Osteocyte (in vitro differentiated cells): ENCODE results near the gene LGR6. TPM values are rescaled to one million over a fixed set of nuclear protein-coding genes. Genes with fewer than 3 reads are reported as not detected.

Experiments
- DNase-seq: peaks from one replicate; pipeline ENCODE4 v3.0.0; 2021; ENCODE audit warnings: mixed read lengths; ENCODE audit not compliant: unreplicated experiment; ENCODE audit errors: extremely low spot score
- H3K27ac Mint-ChIP-seq: one replicate; pipeline ENCODE4 v1.8.0; 2021; ENCODE audit warnings: mild to moderate bottlenecking, mixed read lengths; ENCODE audit not compliant: unreplicated experiment
- H3K27me3 Mint-ChIP-seq: one replicate; pipeline ENCODE4 v1.8.0; 2021; ENCODE audit warnings: mixed read lengths; ENCODE audit not compliant: unreplicated experiment
- H3K36me3 Mint-ChIP-seq: one replicate; pipeline ENCODE4 v1.8.0; 2021; ENCODE audit warnings: mixed read lengths; ENCODE audit not compliant: unreplicated experiment
- H3K4me1 Mint-ChIP-seq: one replicate; pipeline ENCODE4 v1.8.0; 2021; ENCODE audit warnings: mixed read lengths; ENCODE audit not compliant: unreplicated experiment
- H3K4me3 Mint-ChIP-seq: one replicate; pipeline ENCODE4 v1.8.0; 2021; ENCODE audit warnings: mild to moderate bottlenecking, moderate library complexity, mixed read lengths; ENCODE audit not compliant: unreplicated experiment
- H3K9me3 Mint-ChIP-seq: one replicate; pipeline ENCODE4 v1.8.0; 2021; ENCODE audit warnings: mixed read lengths; ENCODE audit not compliant: unreplicated experiment
- CTCF ChIP-seq: fragments of 200-600 bp; sonication (generic); IDR thresholded peaks from 2 replicates; pipeline ENCODE4 v1.5.0; 2021; ENCODE audit warnings: antibody characterized with exemption, mild to moderate bottlenecking, moderate library complexity
- total RNA-seq: library from RNA; stranded (reverse); gene quantifications from 2 replicates; pipeline ENCODE4 v1.2.1, GENCODE V29; 2021

Gene LGR6
- total RNA-seq, 1 donor from 2014 or later: 9.9 TPM

GRCh38 chr1:202159534-202160371 is 33.8 kb upstream of the LGR6 start:
- TF ChIP-seq CTCF: no peak
- no peak overlapping the region for H3K27ac Mint-ChIP-seq
- no peaks in the 10 kb centered on the region for H3K9me3 Mint-ChIP-seq
- DNase-seq: no peak
- H3K36me3 Mint-ChIP-seq: no peaks in the 10 kb centered on the region
- H3K27me3 Mint-ChIP-seq: peaks cover under 1% of the 10 kb centered on the region
- peaks cover 6% of the 10 kb centered on the region for H3K4me1 Mint-ChIP-seq
- no peak overlapping the region for H3K4me3 Mint-ChIP-seq

- Mint-ChIP-seq H3K4me1 (peaks cover 3% of the 10 kb centered on the region), H3K9me3 (no peaks in the 10 kb centered on the region), H3K27me3 (no peaks in the 10 kb centered on the region), H3K4me3 (no peak within 1 kb of the TSS), H3K36me3 (no peaks in the 10 kb centered on the region), H3K27ac (no peak within 1 kb of the TSS)
- no peak for TF ChIP-seq CTCF
- DNase-seq: no peak
Observed at GRCh38 chr1:202160377-202160940, 33.1 kb upstream of the LGR6 start, which contains the start of gene PTPN7. TSS of gene PTPN7 (minus strand) at chr1:202160602. CDS start at chr1:202159402, 1,200 bp downstream.

GRCh38 chr1:202161151-202162046 is 32.2 kb upstream of the LGR6 start:
- H3K4me1 Mint-ChIP-seq: peaks cover 3% of the 10 kb centered on the region
- no peak for DNase-seq
- TF ChIP-seq CTCF: no peak
- no peaks in the 10 kb centered on the region for H3K36me3 Mint-ChIP-seq
- no peak overlapping the region for H3K27ac Mint-ChIP-seq
- H3K27me3 Mint-ChIP-seq: no peaks in the 10 kb centered on the region
- no peaks in the 10 kb centered on the region for H3K9me3 Mint-ChIP-seq
- no peak overlapping the region for H3K4me3 Mint-ChIP-seq

- no peak for DNase-seq
- Mint-ChIP-seq H3K4me1 (peaks cover 2% of the 10 kb centered on the region), H3K36me3 (no peaks in the 10 kb centered on the region), H3K9me3 (no peaks in the 10 kb centered on the region), H3K27me3 (no peaks in the 10 kb centered on the region), H3K4me3 (no peak overlapping the region), H3K27ac (no peak overlapping the region)
- TF ChIP-seq CTCF: no peak
Observed at GRCh38 chr1:202162047-202162417, 31.6 kb upstream of the LGR6 start.
